ENCODE measurements around the gene ATP13A3.

Gene ATP13A3

GRCh38 chr3:194396539-194396858 lies 90.3 kb downstream of the ATP13A3 start:
- no peak for DNase-seq (ENCODE audit: low read depth, low spot score)
- Histone ChIP-seq H3K4me1 (ENCODE audit: control insufficient read depth, insufficient read depth, low read length) (no peaks in the 10 kb centered on the region), H3K27me3 (ENCODE audit: control insufficient read depth, insufficient read depth, low read length) (peaks cover 23% of the 10 kb centered on the region), H3K27ac (ENCODE audit: low read length) (no peak overlapping the region), H3K36me3 (ENCODE audit: control insufficient read depth, insufficient read depth, low read length) (no peaks in the 10 kb centered on the region), H3K9me3 (ENCODE audit: control insufficient read depth, insufficient read depth, low read length) (no peaks in the 10 kb centered on the region), H3K4me3 (ENCODE audit: low read length) (peak overlapping the region; percentile 29; the same call in 1 of the 2 replicates)
- WGBS (ENCODE audit: insufficient coverage, insufficient read length), result no CpG with 5 or more reads among the region's 13 CpGs

DNA sequence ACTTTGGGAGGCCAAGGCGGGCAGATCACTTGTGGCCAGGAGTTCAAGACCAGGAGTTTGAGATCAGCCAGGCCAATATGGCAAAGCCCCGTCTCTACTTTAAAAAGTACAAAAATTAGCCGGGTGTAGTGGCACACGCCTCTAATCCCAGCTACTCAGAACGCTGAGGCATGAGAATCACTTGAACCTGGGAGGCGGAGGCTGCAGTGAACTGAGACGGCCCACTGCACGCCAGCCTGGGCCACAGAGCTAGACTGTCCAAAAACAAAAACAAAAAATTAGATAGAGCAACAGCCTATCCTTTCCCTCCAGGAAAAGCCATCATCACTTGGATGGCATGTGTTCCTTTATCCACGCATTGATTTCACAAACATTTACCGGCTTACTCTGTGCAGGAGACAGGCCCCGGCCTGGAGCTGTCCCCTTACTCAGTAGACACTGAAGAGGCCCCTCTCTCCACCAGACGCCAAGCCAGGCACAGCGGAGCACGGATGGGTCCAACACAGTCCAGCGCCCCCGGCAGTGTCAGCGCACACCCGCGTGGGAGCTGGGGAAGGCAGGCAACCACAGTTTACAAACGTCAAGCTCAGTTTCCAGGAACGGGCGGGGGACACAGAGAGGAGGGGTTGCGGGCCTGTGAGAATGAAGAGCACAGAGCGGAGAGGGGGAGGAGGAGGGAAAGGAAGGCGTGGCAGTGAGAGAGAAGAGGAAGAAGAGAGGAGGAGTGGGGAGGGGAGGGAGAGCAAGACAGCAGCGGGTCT lies 90.8 kb downstream of the ATP13A3 start:
- Histone ChIP-seq H3K36me3 (ENCODE audit: control insufficient read depth, insufficient read depth, low read length) (no peaks in the 10 kb centered on the region), H3K4me3 (ENCODE audit: low read length) (peak overlapping the region; percentile 17; the same call in 1 of the 2 replicates), H3K9me3 (ENCODE audit: control insufficient read depth, insufficient read depth, low read length) (no peaks in the 10 kb centered on the region), H3K27ac (ENCODE audit: low read length) (no peak overlapping the region), H3K4me1 (ENCODE audit: control insufficient read depth, insufficient read depth, low read length) (no peaks in the 10 kb centered on the region), H3K27me3 (ENCODE audit: control insufficient read depth, insufficient read depth, low read length) (peaks cover 23% of the 10 kb centered on the region)
- DNase-seq (ENCODE audit: low read depth, low spot score), result no peak
- no CpG with 5 or more reads among the region's 26 CpGs for WGBS (ENCODE audit: insufficient coverage, insufficient read length)

- no peaks in the 10 kb centered on the region for H3K36me3 ChIP-seq (ENCODE audit: control insufficient read depth, insufficient read depth, low read length)
- DNase-seq (ENCODE audit: low read depth, low spot score), result no peak
- no CpG with 5 or more reads among the region's 5 CpGs for WGBS (ENCODE audit: insufficient coverage, insufficient read length)
- H3K27ac ChIP-seq (ENCODE audit: low read length), result no peak overlapping the region
- H3K27me3 ChIP-seq (ENCODE audit: control insufficient read depth, insufficient read depth, low read length), result peaks cover 23% of the 10 kb centered on the region
- no peaks in the 10 kb centered on the region for H3K4me1 ChIP-seq (ENCODE audit: control insufficient read depth, insufficient read depth, low read length)
- H3K4me3 ChIP-seq (ENCODE audit: low read length), result no peak overlapping the region
- H3K9me3 ChIP-seq (ENCODE audit: control insufficient read depth, insufficient read depth, low read length), result no peaks in the 10 kb centered on the region
Observed at GRCh38 chr3:194395212-194395611, 91.6 kb downstream of the ATP13A3 start.

DNA sequence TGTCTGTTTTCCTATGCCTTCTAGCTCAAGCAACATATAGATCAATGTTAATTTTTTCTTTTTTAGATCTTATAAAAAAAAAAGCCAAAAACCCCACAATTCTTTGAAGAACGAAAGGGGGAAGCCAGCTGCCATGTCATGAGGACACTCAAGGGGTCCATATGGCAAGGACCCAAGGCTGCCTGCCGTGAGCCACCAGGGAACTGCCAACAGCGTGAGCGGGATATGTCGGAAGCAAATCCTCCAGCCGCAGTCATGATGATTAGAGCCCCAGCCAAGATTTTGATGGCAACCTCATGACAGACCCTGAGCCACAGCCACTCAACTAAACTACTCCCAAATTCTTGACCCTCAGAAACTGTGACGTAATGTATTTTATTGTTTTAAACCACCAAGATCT lies 94.2 kb downstream of the ATP13A3 start:
- H3K36me3 ChIP-seq (ENCODE audit: control insufficient read depth, insufficient read depth, low read length), result no peaks in the 10 kb centered on the region
- WGBS (ENCODE audit: insufficient coverage, insufficient read length), result no CpG with 5 or more reads among the region's 7 CpGs
- H3K4me3 ChIP-seq (ENCODE audit: low read length), result no peak overlapping the region
- H3K27me3 ChIP-seq (ENCODE audit: control insufficient read depth, insufficient read depth, low read length), result peaks cover 8% of the 10 kb centered on the region
- H3K4me1 ChIP-seq (ENCODE audit: control insufficient read depth, insufficient read depth, low read length), result no peaks in the 10 kb centered on the region
- no peak overlapping the region for H3K27ac ChIP-seq (ENCODE audit: low read length)
- DNase-seq (ENCODE audit: low read depth, low spot score), result no peak
- H3K9me3 ChIP-seq (ENCODE audit: control insufficient read depth, insufficient read depth, low read length), result no peaks in the 10 kb centered on the region

GRCh38 chr3:194390835-194391234 lies 96.0 kb downstream of the ATP13A3 start:
- no peak for DNase-seq (ENCODE audit: low read depth, low spot score)
- Histone ChIP-seq H3K4me3 (ENCODE audit: low read length) (no peak overlapping the region), H3K36me3 (ENCODE audit: control insufficient read depth, insufficient read depth, low read length) (no peaks in the 10 kb centered on the region), H3K27me3 (ENCODE audit: control insufficient read depth, insufficient read depth, low read length) (no peaks in the 10 kb centered on the region; the same call in none of the 2 replicates), H3K9me3 (ENCODE audit: control insufficient read depth, insufficient read depth, low read length) (no peaks in the 10 kb centered on the region), H3K4me1 (ENCODE audit: control insufficient read depth, insufficient read depth, low read length) (no peaks in the 10 kb centered on the region), H3K27ac (ENCODE audit: low read length) (no peak overlapping the region)

GRCh38 chr3:194389269-194389668 lies 97.5 kb downstream of the ATP13A3 start:
- no peak overlapping the region for H3K27ac ChIP-seq (ENCODE audit: low read length)
- H3K9me3 ChIP-seq (ENCODE audit: control insufficient read depth, insufficient read depth, low read length), result no peaks in the 10 kb centered on the region
- no peak for DNase-seq (ENCODE audit: low read depth, low spot score)
- no CpG with 5 or more reads among the region's 8 CpGs for WGBS (ENCODE audit: insufficient coverage, insufficient read length)
- H3K4me1 ChIP-seq (ENCODE audit: control insufficient read depth, insufficient read depth, low read length), result no peaks in the 10 kb centered on the region
- no peaks in the 10 kb centered on the region for H3K36me3 ChIP-seq (ENCODE audit: control insufficient read depth, insufficient read depth, low read length)
- H3K27me3 ChIP-seq (ENCODE audit: control insufficient read depth, insufficient read depth, low read length), result no peaks in the 10 kb centered on the region; the same call in 1 of the 2 replicates
- H3K4me3 ChIP-seq (ENCODE audit: low read length), result no peak overlapping the region

GRCh38 chr3:194387926-194388418 lies 98.8 kb downstream of the ATP13A3 start:
- Histone ChIP-seq H3K27ac (ENCODE audit: low read length) (no peak overlapping the region), H3K27me3 (ENCODE audit: control insufficient read depth, insufficient read depth, low read length) (no peaks in the 10 kb centered on the region; the same call in 1 of the 2 replicates), H3K9me3 (ENCODE audit: control insufficient read depth, insufficient read depth, low read length) (no peaks in the 10 kb centered on the region), H3K4me3 (ENCODE audit: low read length) (no peak overlapping the region), H3K36me3 (ENCODE audit: control insufficient read depth, insufficient read depth, low read length) (no peaks in the 10 kb centered on the region), H3K4me1 (ENCODE audit: control insufficient read depth, insufficient read depth, low read length) (peaks cover 3% of the 10 kb centered on the region; the same call in 1 of the 2 replicates)
- no CpG with 5 or more reads among the region's 8 CpGs for WGBS (ENCODE audit: insufficient coverage, insufficient read length)
- no peak for DNase-seq (ENCODE audit: low read depth, low spot score)

DNA sequence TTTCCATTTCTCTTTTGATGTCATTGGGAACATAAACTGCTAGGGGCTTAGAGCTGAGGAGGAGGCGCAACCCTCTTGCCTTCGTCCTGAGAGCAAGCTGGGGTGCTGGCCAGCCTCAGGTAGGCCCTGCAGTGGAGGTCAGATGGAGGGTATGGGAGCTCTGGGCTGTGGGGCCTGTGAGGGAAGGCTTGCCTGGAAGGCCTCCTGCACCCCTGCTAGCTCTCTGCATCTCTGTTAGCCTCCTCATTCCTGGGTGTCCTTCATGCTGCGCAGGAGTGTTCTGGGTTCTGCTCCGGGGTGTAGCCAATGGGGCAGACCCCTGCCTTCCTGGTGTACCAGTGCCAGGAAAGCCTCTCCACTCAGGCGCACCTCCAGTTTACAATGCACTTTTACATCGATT lies 99.5 kb downstream of the ATP13A3 start:
- H3K4me3 ChIP-seq (ENCODE audit: low read length), result no peak overlapping the region
- no peaks in the 10 kb centered on the region for H3K36me3 ChIP-seq (ENCODE audit: control insufficient read depth, insufficient read depth, low read length)
- H3K9me3 ChIP-seq (ENCODE audit: control insufficient read depth, insufficient read depth, low read length), result no peaks in the 10 kb centered on the region
- no CpG with 5 or more reads among the region's 6 CpGs for WGBS (ENCODE audit: insufficient coverage, insufficient read length)
- H3K4me1 ChIP-seq (ENCODE audit: control insufficient read depth, insufficient read depth, low read length), result peaks cover 5% of the 10 kb centered on the region
- H3K27ac ChIP-seq (ENCODE audit: low read length), result no peak overlapping the region
- DNase-seq (ENCODE audit: low read depth, low spot score), result no peak
- H3K27me3 ChIP-seq (ENCODE audit: control insufficient read depth, insufficient read depth, low read length), result no peaks in the 10 kb centered on the region; the same call in 1 of the 2 replicates

GRCh38 chr3:194386648-194387047 lies 100.2 kb downstream of the ATP13A3 start:
- Histone ChIP-seq H3K27ac (ENCODE audit: low read length) (no peak overlapping the region), H3K4me3 (ENCODE audit: low read length) (no peak overlapping the region), H3K27me3 (ENCODE audit: control insufficient read depth, insufficient read depth, low read length) (no peaks in the 10 kb centered on the region; the same call in 1 of the 2 replicates), H3K9me3 (ENCODE audit: control insufficient read depth, insufficient read depth, low read length) (no peaks in the 10 kb centered on the region), H3K36me3 (ENCODE audit: control insufficient read depth, insufficient read depth, low read length) (no peaks in the 10 kb centered on the region), H3K4me1 (ENCODE audit: control insufficient read depth, insufficient read depth, low read length) (peaks cover 5% of the 10 kb centered on the region)
- DNase-seq (ENCODE audit: low read depth, low spot score), result no peak
- WGBS (ENCODE audit: insufficient coverage, insufficient read length), result no CpG with 5 or more reads among the region's 7 CpGs

DNA sequence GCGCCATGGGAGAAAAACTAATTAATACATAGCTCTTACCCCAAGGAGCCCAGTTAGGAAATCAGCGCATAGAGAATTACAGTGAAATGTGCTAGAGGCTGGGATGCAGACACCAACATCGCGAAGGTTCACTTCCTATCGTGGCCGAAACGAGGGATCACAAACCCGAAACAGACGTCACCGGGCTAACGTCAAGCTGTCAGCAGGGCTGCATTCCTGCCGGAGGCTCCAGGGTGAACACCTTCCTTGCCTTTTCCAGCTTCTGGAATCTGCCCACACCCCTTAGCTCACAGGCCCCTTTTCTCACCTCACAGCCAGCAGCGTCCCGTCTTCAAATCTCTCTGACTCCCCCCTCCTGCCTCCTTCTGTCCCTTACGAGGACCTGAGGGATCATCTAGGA lies 100.7 kb downstream of the ATP13A3 start:
- WGBS (ENCODE audit: insufficient coverage, insufficient read length), result no CpG with 5 or more reads among the region's 15 CpGs
- Histone ChIP-seq H3K4me1 (ENCODE audit: control insufficient read depth, insufficient read depth, low read length) (peaks cover 5% of the 10 kb centered on the region), H3K9me3 (ENCODE audit: control insufficient read depth, insufficient read depth, low read length) (no peaks in the 10 kb centered on the region), H3K27me3 (ENCODE audit: control insufficient read depth, insufficient read depth, low read length) (no peaks in the 10 kb centered on the region; the same call in 1 of the 2 replicates), H3K36me3 (ENCODE audit: control insufficient read depth, insufficient read depth, low read length) (no peaks in the 10 kb centered on the region), H3K27ac (ENCODE audit: low read length) (no peak overlapping the region), H3K4me3 (ENCODE audit: low read length) (no peak overlapping the region)
- DNase-seq (ENCODE audit: low read depth, low spot score), result no peak

GRCh38 chr3:194384569-194385001 lies 102.2 kb downstream of the ATP13A3 start:
- no peaks in the 10 kb centered on the region for H3K9me3 ChIP-seq (ENCODE audit: control insufficient read depth, insufficient read depth, low read length)
- WGBS (ENCODE audit: insufficient coverage, insufficient read length), result no CpG with 5 or more reads among the region's 12 CpGs
- H3K4me3 ChIP-seq (ENCODE audit: low read length), result no peak overlapping the region

More at GRCh38 chr3:194384569-194385001, 102.2 kb downstream of the ATP13A3 start:
- peaks cover 7% of the 10 kb centered on the region for H3K4me1 ChIP-seq (ENCODE audit: control insufficient read depth, insufficient read depth, low read length)
- no peaks in the 10 kb centered on the region; the same call in 1 of the 2 replicates for H3K27me3 ChIP-seq (ENCODE audit: control insufficient read depth, insufficient read depth, low read length)
- no peaks in the 10 kb centered on the region for H3K36me3 ChIP-seq (ENCODE audit: control insufficient read depth, insufficient read depth, low read length)
- DNase-seq (ENCODE audit: low read depth, low spot score), result no peak
- no peak overlapping the region for H3K27ac ChIP-seq (ENCODE audit: low read length)
